Breast epithelium (tissue), 4 donors: ENCODE results near the gene CLCN1. TPM values are rescaled to one million over a fixed set of nuclear protein-coding genes. Genes with fewer than 3 reads are reported as not detected.
"Not testable (repeated sequence)": the region's sequence is repeated elsewhere in the genome, so short reads cannot be mapped to it uniquely, and the experiment has no call there.

Experiments
- DNase-seq, 2 donors: peaks; one replicate each; pipeline ENCODE4 v3.0.0-alpha.2; 2019; ENCODE audit warnings: low spot score in 2 of 2
- H3K27ac ChIP-seq, 2 donors: fragments of 200-600 bp; sonication (generic) in 1 of 2; one replicate each; pipeline ENCODE4 v1.5.1; 2016 to 2019; ENCODE audit warnings: mild to moderate bottlenecking in 1 of 2
- H3K27me3 ChIP-seq, 2 donors: fragments of 200-600 bp; sonication (generic) in 1 of 2; one replicate each; pipeline versions ENCODE4 v1.5.1 to v1.6.0; 2017 to 2019; ENCODE audit warnings: control low read depth in 1 of 2, mild to moderate bottlenecking in 1 of 2
- H3K36me3 ChIP-seq: fragments of 200-600 bp; one replicate; pipeline ENCODE4 v1.5.1; 2019
- H3K4me1 ChIP-seq, 2 donors: fragments of 200-600 bp; sonication (generic); one replicate each; pipeline ENCODE4 v1.5.1; 2016 to 2019; ENCODE audit warnings: control low read depth in 1 of 2
- H3K4me3 ChIP-seq, 3 donors: fragments of 200-600 bp; sonication (generic); 1 replicate in 2 of 3; 2 replicates in 1 of 3; pipeline ENCODE4 v1.5.1; 2016 to 2019; ENCODE audit warnings: mild to moderate bottlenecking in 3 of 3, moderate library complexity in 2 of 3
- H3K9me3 ChIP-seq, 2 donors: fragments of 200-600 bp; sonication (generic) in 1 of 2; one replicate each; pipeline ENCODE4 v1.5.1; 2016 to 2019; ENCODE audit warnings: control low read depth in 1 of 2
- POLR2A ChIP-seq: fragments of 450-650 bp; IDR thresholded peaks from one replicate; pipeline ENCODE4 v1.6.1; 2016; ENCODE audit warnings: antibody characterized with exemption, mild to moderate bottlenecking, moderate library complexity
- POLR2AphosphoS5 ChIP-seq, 3 donors: sonication (generic); formaldehyde crosslinking; IDR thresholded peaks; one replicate each; pipeline ENCODE4 v1.6.1; 2017; ENCODE audit warnings: antibody characterized with exemption in 3 of 3
- intact Hi-C: fragments of 100-400 bp; cut with DNase I; formaldehyde crosslinking; loops from one replicate; pipeline ENCODE4 v1.15.1; 2023; ENCODE audit warnings: low total_unique reads
- total RNA-seq, 3 donors: library from RNA; depleted of rRNA; stranded (reverse); fragments of >200 nt; gene quantifications; one replicate each; pipeline ENCODE4 v1.1.0, GENCODE V29; 2016
- TF ChIP-seq, protein P1 (sequence below), 3 donors: fragments of 450-650 bp; IDR thresholded peaks; one replicate each; pipeline ENCODE4 v1.5.1; 2016 to 2017; ENCODE audit warnings: antibody characterized with exemption in 3 of 3, mild to moderate bottlenecking in 3 of 3, moderate library complexity in 3 of 3

The CLCN1 gene
- total RNA-seq, 3 donors from 2014 or later, result 0.29 TPM; not detected in 2

DNA sequence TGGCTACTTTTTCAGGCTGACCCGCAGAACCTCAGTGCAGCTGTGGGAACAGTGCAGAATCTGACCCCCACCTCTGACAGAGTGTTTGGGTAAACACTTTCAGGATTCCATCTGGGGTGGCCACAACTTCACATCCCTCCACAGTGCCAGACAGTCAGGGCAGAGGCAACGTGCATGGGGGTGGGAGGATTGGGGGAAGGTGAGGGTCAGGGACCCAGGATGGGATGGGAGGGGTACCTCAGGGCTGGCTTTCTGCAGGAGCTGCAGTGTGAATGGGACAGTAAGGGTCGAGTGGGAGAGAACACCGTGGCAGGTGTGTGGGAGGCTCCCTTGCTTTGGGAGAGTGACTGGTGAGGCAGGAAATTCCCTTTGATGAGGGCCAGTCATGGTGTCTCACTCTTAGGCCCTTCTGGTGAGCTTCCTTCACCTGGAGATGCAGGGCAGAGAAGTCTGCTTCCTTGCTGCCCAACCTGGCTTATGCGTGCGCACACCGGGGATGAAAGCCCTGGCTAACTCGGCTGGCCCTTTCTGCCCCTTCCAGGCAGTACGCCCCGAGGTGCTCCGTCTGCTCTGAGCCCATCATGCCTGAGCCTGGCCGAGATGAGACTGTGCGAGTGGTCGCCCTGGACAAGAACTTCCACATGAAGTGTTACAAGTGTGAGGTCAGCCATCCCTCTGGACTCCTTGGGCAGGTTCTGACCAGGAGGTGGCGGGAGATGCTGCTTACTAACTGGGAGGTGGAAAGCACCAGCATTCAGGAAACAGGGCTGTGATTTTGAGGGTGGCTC, 73.6 kb downstream of the CLCN1 start:
- DNase-seq, result no peak
- H3K9me3 ChIP-seq, result no peaks in the 10 kb centered on the region
- intact Hi-C loops, result no loop called here
- no peaks in the 10 kb centered on the region for H3K27me3 ChIP-seq
- H3K27ac ChIP-seq, result peak overlapping the region; percentile 76 to 100
- peaks cover 22 to 23% of the 10 kb centered on the region in 2 donors for H3K4me1 ChIP-seq
- peak overlapping the region in 1 of 3 donors; percentile 15 for H3K4me3 ChIP-seq
- TF ChIP-seq POLR2A, result no peak
- H3K36me3 ChIP-seq, result no peaks in the 10 kb centered on the region

GRCh38 chr7:143390104-143390772, 74.3 kb downstream of the CLCN1 start:
- Histone ChIP-seq H3K27ac (peak overlapping the region; percentile 76 to 100), H3K4me1 (peaks cover 22 to 23% of the 10 kb centered on the region in 2 donors), H3K36me3 (no peaks in the 10 kb centered on the region), H3K27me3 (no peaks in the 10 kb centered on the region), H3K4me3 (no peak overlapping the region), H3K9me3 (no peaks in the 10 kb centered on the region)
- TF ChIP-seq POLR2A (no peak), POLR2AphosphoS5 (IDR thresholded peaks at IDR 0.05) (no peak)
- TF ChIP-seq, protein P1, sequence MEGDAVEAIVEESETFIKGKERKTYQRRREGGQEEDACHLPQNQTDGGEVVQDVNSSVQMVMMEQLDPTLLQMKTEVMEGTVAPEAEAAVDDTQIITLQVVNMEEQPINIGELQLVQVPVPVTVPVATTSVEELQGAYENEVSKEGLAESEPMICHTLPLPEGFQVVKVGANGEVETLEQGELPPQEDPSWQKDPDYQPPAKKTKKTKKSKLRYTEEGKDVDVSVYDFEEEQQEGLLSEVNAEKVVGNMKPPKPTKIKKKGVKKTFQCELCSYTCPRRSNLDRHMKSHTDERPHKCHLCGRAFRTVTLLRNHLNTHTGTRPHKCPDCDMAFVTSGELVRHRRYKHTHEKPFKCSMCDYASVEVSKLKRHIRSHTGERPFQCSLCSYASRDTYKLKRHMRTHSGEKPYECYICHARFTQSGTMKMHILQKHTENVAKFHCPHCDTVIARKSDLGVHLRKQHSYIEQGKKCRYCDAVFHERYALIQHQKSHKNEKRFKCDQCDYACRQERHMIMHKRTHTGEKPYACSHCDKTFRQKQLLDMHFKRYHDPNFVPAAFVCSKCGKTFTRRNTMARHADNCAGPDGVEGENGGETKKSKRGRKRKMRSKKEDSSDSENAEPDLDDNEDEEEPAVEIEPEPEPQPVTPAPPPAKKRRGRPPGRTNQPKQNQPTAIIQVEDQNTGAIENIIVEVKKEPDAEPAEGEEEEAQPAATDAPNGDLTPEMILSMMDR (IDR thresholded peaks at IDR 0.05), result no peak
- no peak for DNase-seq
- intact Hi-C loops, result no loop called here

GRCh38 chr7:143390773-143391317, 74.9 kb downstream of the CLCN1 start:
- no peak for TF ChIP-seq POLR2A
- no peak for TF ChIP-seq POLR2AphosphoS5 (IDR thresholded peaks at IDR 0.05)
- TF ChIP-seq, protein P1 (IDR thresholded peaks at IDR 0.05), result no peak
- Histone ChIP-seq H3K4me3 (peak overlapping the region in 1 of 3 donors; percentile 50), H3K9me3 (no peaks in the 10 kb centered on the region), H3K36me3 (no peaks in the 10 kb centered on the region), H3K27ac (peak overlapping the region; percentile 76 to 100), H3K27me3 (no peaks in the 10 kb centered on the region), H3K4me1 (peaks cover 22% of the 10 kb centered on the region in 2 donors)
- no peak for DNase-seq
- intact Hi-C loops, result no loop called here

DNA sequence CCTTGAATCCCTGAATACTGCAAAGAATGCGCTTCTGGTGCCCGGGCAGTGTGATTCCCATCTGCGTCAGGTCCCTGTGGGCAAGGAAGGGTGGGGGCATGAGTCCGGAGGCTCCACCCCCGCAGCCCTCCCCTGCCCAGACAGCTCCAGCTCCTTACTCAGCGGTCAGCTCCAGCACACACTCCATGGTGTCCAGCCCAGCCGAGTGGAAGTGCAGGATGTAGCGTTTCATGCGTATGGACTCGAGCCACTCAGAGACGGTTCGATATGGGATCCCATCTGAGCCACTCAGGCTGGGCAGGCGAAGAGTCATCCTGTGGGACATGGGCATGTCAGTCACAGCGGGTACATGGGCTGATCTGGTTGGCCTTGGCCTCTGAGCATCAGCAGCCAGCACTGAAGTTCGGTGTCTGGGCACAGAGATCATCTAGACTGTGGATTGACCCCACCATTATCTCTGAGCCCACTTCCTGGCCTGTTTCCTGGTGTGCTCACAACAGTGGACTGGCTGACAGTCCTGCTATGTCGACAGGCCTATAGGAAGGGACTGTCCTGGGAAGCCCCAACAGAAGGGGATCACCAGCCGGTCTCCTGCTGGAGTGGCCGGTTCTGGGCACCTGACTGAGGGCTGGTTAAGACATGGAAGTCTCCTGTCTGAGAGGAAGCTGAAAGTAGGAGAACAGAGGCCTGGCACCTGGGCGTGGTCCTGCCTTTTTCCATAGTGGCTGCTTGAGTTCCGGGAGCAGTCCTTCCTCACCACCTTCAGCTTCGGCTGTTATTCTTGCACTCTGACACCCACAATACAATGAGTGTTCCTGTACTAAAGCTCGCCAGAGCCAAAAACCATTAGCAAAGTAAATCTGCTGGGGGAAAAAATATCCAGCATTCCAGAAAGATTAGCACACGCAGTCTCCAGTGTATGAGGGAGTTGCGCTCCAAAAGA, 75.8 kb downstream of the CLCN1 start:
- no peak for TF ChIP-seq POLR2A
- peak in 2 of 3 donors; percentile 30 to 46 for TF ChIP-seq POLR2AphosphoS5 (IDR thresholded peaks at IDR 0.05)
- TF ChIP-seq, protein P1 (IDR thresholded peaks at IDR 0.05), result no peak
- intact Hi-C loops, result no loop called here
- Histone ChIP-seq H3K27me3 (no peaks in the 10 kb centered on the region), H3K9me3 (no peaks in the 10 kb centered on the region), H3K4me1 (peaks cover 17 to 19% of the 10 kb centered on the region in 2 donors), H3K27ac (peak overlapping the region; percentile 76 to 100), H3K36me3 (no peaks in the 10 kb centered on the region), H3K4me3 (peak overlapping the region in 1 of 3 donors; percentile 50)
- no peak for DNase-seq

DNA sequence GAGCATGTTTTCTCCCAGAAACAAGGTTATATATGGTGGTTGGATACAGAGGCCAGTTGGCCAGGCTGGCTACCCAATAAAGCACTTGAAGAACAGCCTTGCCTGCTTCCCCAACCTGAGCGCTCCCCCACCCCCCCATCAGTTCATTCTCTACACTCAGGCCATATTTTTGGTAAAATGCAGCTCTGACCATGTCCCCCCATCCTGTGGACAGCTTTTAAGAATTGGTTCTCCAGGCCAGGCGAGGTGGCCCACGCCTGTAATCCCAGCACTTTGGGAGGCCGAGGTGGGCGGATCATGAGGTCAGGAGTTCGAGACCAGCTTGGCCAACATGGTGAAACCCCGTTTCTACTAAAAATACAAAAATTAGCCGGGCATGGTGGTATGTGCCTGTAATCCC, 76.5 kb downstream of the CLCN1 start:
- H3K36me3 ChIP-seq, DNase-seq, H3K27me3 ChIP-seq, H3K9me3 ChIP-seq, intact Hi-C loops: not testable (repeated sequence)
- peaks cover 17 to 19% of the 10 kb centered on the region in 2 donors for H3K4me1 ChIP-seq
- H3K27ac ChIP-seq, result peak overlapping the region; percentile 76 to 100
- peak overlapping the region in 1 of 3 donors; percentile 50 for H3K4me3 ChIP-seq
